ENCODE measurements around the gene GPR21. TPM values are rescaled to one million over a fixed set of nuclear protein-coding genes. Genes with fewer than 3 reads are reported as not detected.

Gene GPR21
- total and polyA plus RNA-seq, 2 of the 13 experiments (the other 11 are each of a cell fraction or from before 2014, with no cell fraction given) = 0.29 to 0.32 TPM

DNA sequence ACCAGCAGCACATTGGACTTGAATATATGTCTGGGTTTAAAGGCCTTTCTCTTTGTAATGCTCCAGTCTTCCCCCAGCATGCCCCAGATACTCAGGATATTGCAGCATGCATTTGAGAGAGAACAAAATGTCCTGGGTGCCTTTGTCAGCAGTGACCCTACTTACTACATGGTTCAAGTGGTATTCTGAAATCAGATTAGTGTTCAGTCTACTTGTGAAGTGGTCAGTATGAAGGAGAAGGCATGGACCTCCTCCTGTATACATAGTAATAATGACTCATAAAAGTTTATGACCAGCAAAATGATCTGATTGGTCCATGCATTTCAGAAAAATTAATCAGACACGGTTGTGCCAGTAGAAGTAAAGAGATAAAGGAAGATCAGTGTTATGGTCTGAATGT is 25.4 kb downstream of the GPR21 start:
- no peak for TF ChIP-seq ZNF468 (CRISPR knock-in tag; IDR thresholded peaks at IDR 0.05)
- TF ChIP-seq RFX5 (IDR thresholded peaks at IDR 0.05; ENCODE audit: low read depth, low read length) = peak; percentile 92
- H3K36me3 ChIP-seq (replicated peaks in 1 of 2; ENCODE audit: control insufficient read depth in 1 of 2, insufficient read depth in 2 of 2, low read length in 2 of 2) = peaks cover 2 to 9% of the 10 kb centered on the region in 2 experiments; a peak in 2 of 5 replicates
- intact Hi-C loops (cut with micrococcal nuclease; ENCODE audit: unreplicated experiment) = no loop called here
- POLR2A ChIA-PET = no interaction called here
- no peaks in the 10 kb centered on the region for H3K9me3 ChIP-seq (ENCODE audit: low read length)
- WGBS (ENCODE audit: low lambda C conversion rate) = 89% methylated on average over 1 of the region's 1 CpG
- DNase-seq (ENCODE audit: low spot score) = no peak
- H3K27ac ChIP-seq (ENCODE audit: extremely low read length, insufficient read depth, low read length) = no peak overlapping the region
- BruUV-seq (replicated peaks) = no TSS peak
- ATAC-seq = no peak
- FAIRE-seq = no peak
- no peaks in the 10 kb centered on the region for H4K20me1 ChIP-seq (ENCODE audit: insufficient read depth, low read length)
- no peaks in the 10 kb centered on the region for H3K4me1 ChIP-seq (ENCODE audit: insufficient read depth, low read length)
- in situ Hi-C loops (cut with HindIII; ENCODE audit: extremely low pct_ligation_motif_present, low pct_unique_long_range_greater_than_20kb) = no loop called here
- H2AFZ ChIP-seq (ENCODE audit: low read length) = no peak overlapping the region
- H3K9ac ChIP-seq (ENCODE audit: insufficient read depth, low read depth, low read length) = no peak overlapping the region
- H3K4me3 ChIP-seq (replicated peaks in 1 of 3; ENCODE audit: insufficient read depth in 1 of 3, low read depth in 2 of 3, low read length in 3 of 3) = no peak overlapping the region
- H3K79me2 ChIP-seq (ENCODE audit: insufficient read depth, low read length) = no peaks in the 10 kb centered on the region
- CTCF ChIA-PET (ENCODE audit: low intra/inter-chr PET ratio, low total read pairs) = no interaction called here
- H3K4me2 ChIP-seq (ENCODE audit: low read depth, low read length) = no peak overlapping the region
- no peaks in the 10 kb centered on the region for H3K27me3 ChIP-seq (ENCODE audit: control insufficient read depth in 1 of 2, insufficient read depth in 2 of 2, low read length in 2 of 2)

DNA sequence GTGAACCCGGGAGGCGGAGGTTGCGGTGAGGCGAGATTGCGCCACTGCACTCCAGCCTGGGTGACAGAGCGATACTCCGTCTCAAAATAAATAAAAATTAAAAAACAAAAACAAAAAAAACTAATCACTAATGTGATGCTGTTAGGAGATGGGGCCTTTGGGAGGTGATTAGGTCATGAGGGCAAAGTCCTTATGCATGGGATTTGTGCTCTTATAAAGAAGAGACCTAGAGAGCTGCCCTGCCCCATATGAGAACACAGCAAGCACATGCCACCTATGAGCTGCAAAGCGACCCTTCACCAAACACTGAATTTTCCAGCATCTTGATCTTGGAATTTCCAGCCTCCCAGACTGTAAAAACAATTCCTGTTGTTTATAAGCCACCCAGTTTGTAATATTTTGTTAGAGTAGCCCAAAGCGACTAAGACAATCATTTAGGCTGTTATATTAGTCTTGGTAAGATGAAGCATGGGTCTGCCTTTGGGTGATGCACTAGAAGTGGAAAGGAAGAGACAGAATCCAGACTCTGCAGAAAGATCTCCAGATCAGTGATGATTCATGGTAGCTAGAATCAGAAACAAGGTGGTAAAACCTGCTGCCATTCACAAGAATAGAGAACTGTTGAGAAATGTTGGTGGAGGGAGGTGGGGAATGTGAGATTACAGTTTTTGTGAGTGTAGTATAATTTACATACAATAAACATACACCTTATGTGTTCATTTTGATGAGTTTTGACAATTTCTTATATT is 26.2 kb downstream of the GPR21 start:
- ChIA-PET POLR2A (no interaction called here), CTCF (ENCODE audit: low intra/inter-chr PET ratio, low total read pairs) (no interaction called here)
- in situ Hi-C loops (cut with HindIII; ENCODE audit: extremely low pct_ligation_motif_present, low pct_unique_long_range_greater_than_20kb) = no loop called here
- Histone ChIP-seq H3K9me3 (ENCODE audit: low read length) (no peaks in the 10 kb centered on the region), H3K27ac (ENCODE audit: extremely low read length, insufficient read depth, low read length) (no peak overlapping the region), H3K27me3 (ENCODE audit: control insufficient read depth in 1 of 2, insufficient read depth in 2 of 2, low read length in 2 of 2) (no peaks in the 10 kb centered on the region), H3K4me2 (ENCODE audit: low read depth, low read length) (no peak overlapping the region), H3K36me3 (replicated peaks in 1 of 2; ENCODE audit: control insufficient read depth in 1 of 2, insufficient read depth in 2 of 2, low read length in 2 of 2) (peaks cover 2 to 9% of the 10 kb centered on the region in 2 experiments; a peak in 2 of 5 replicates), H3K4me1 (ENCODE audit: insufficient read depth, low read length) (no peaks in the 10 kb centered on the region), H3K4me3 (replicated peaks in 1 of 3; ENCODE audit: insufficient read depth in 1 of 3, low read depth in 2 of 3, low read length in 3 of 3) (no peak overlapping the region), H3K79me2 (ENCODE audit: insufficient read depth, low read length) (no peaks in the 10 kb centered on the region), H4K20me1 (ENCODE audit: insufficient read depth, low read length) (no peaks in the 10 kb centered on the region), H2AFZ (ENCODE audit: low read length) (no peak overlapping the region), H3K9ac (ENCODE audit: insufficient read depth, low read depth, low read length) (no peak overlapping the region)
- 93% methylated on average over 9 of the region's 9 CpGs for WGBS (ENCODE audit: low lambda C conversion rate)
- DNase-seq (ENCODE audit: low spot score) (peak; percentile 10), ATAC-seq (peak; percentile 46; the same call in 1 of the 3 replicates), FAIRE-seq (no peak)
- peak; percentile 19; the same call in 1 of the 2 replicates for TF ChIP-seq HNF4A (CRISPR knock-in tag; IDR thresholded peaks at IDR 0.05)
- TF ChIP-seq, protein P1, sequence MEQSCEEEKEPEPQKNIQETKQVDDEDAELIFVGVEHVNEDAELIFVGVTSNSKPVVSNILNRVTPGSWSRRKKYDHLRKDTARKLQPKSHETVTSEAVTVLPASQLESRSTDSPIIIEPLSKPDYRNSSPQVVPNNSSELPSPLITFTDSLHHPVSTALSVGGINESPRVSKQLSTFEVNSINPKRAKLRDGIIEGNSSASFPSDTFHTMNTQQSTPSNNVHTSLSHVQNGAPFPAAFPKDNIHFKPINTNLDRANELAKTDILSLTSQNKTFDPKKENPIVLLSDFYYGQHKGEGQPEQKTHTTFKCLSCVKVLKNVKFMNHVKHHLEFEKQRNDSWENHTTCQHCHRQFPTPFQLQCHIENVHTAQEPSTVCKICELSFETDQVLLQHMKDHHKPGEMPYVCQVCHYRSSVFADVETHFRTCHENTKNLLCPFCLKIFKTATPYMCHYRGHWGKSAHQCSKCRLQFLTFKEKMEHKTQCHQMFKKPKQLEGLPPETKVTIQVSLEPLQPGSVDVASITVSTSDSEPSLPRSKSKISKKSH (CRISPR knock-in tag; IDR thresholded peaks at IDR 0.05; ENCODE audit: borderline replicate concordance) = no peak
- intact Hi-C loops (cut with micrococcal nuclease; ENCODE audit: unreplicated experiment) = no loop called here
- BruUV-seq (replicated peaks) = no TSS peak
